Left cardiac atrium (tissue), 4 donors: ENCODE data around the gene ERBB3. TPM values are rescaled to one million over a fixed set of nuclear protein-coding genes. Genes with fewer than 3 reads are reported as not detected.

ENCODE experiments used
- ATAC-seq, 2 donors: fragments of 200-7000 bp; cut with Tn5 transposase; one replicate each; pipeline ENCODE4 v1.9.1; 2020; ENCODE audit warnings: mild to moderate bottlenecking in 2 of 2, moderate library complexity in 2 of 2
- DNase-seq: peaks from one replicate; pipeline ENCODE4 v3.0.0-alpha.2; 2020
- intact Hi-C, 2 donors: fragments of 100-400 bp; cut with DNase I; formaldehyde crosslinking; loops; one replicate each; pipeline versions ENCODE4 v1.14.1 to v1.15.1; 2022 to 2023
- total RNA-seq, 2 donors: library from RNA; stranded (reverse); fragmentation: NEBNext Ultra II Directional; extraction: Animal tissue kit (Norgen Biotek cat#: 25700); gene quantifications; one replicate each; pipeline ENCODE4 v1.2.1, GENCODE V29; 2021
- donor health status: DM: no; HTN: yes; CAD: no.
- donor health status: DM: no; HTN: yes; CAD: no; lungs with severe emphysema.
- donor health status: DM: yes; HTN: yes; CAD: no.
- donor health status: Dilated cardiomyopathy.

The ERBB3 gene
- total RNA-seq, 2 donors from 2014 or later, result 5.2 TPM

- ATAC-seq (no peak), DNase-seq (no peak)
- intact Hi-C loops, result no loop called here
Observed at GRCh38 chr12:56124133-56124532, 44.2 kb downstream of the ERBB3 start.

- ATAC-seq, result no peak
- intact Hi-C loops, result no loop called here
- no peak for DNase-seq
Observed at GRCh38 chr12:56126732-56127239, 46.8 kb downstream of the ERBB3 start.

GRCh38 chr12:56127485-56127887 lies 47.5 kb downstream of the ERBB3 start:
- ATAC-seq, result no peak
- DNase-seq, result no peak
- intact Hi-C loops, result no loop called here

- intact Hi-C loops, result loop anchor here (2.0 kb wide), 2 partner anchors 31 to 61 kb away; partner anchors contain the start of genes MYL6 (in 1 of the 2) and SMARCC2 (in 1 of the 2)
- DNase-seq, result peak; percentile 98
- ATAC-seq, result peak; percentile 95 to 96
Observed at GRCh38 chr12:56127888-56128669, 48.1 kb downstream of the ERBB3 start, which contains the start of gene ESYT1. Gene ESYT1, plus strand, starts transcription at chr12:56128267. Its CDS starts 53 bp downstream, at chr12:56128320.

- intact Hi-C loops, result loop anchor here (2.0 kb wide), 2 partner anchors 30 to 60 kb away; partner anchors contain the start of genes MYL6 (in 1 of the 2) and SMARCC2 (in 1 of the 2)
- peak; percentile 10 to 19 for ATAC-seq
- DNase-seq, result no peak
Observed at GRCh38 chr12:56128670-56129205, 48.8 kb downstream of the ERBB3 start.

- ATAC-seq, result peak; percentile 40 to 68
Observed at GRCh38 chr12:56129206-56129941, 49.4 kb downstream of the ERBB3 start.

GRCh38 chr12:56129942-56130495 lies 50.1 kb downstream of the ERBB3 start:
- intact Hi-C loops, result loop anchor here (2.0 kb wide), 2 partner anchors 29 to 59 kb away; partner anchors contain the start of genes MYL6 (in 1 of the 2) and SMARCC2 (in 1 of the 2)
- ATAC-seq (no peak), DNase-seq (no peak)

More at GRCh38 chr12:56129206-56129941, 49.4 kb downstream of the ERBB3 start:
- intact Hi-C loops, result loop anchor here (2.0 kb wide), 2 partner anchors 29 to 59 kb away; partner anchors contain the start of genes MYL6 (in 1 of the 2) and SMARCC2 (in 1 of the 2)
- peak; percentile 80 for DNase-seq

- DNase-seq (no peak), ATAC-seq (no peak)
- intact Hi-C loops, result no loop called here
Observed at GRCh38 chr12:56130876-56131275, 50.9 kb downstream of the ERBB3 start.

- ATAC-seq (no peak), DNase-seq (no peak)
- intact Hi-C loops, result no loop called here
Observed at GRCh38 chr12:56134897-56135296, 54.9 kb downstream of the ERBB3 start.

- DNase-seq, result no peak
- intact Hi-C loops, result no loop called here
Observed at GRCh38 chr12:56137853-56138571, 58.0 kb downstream of the ERBB3 start.

GRCh38 chr12:56141946-56142784 lies 62.2 kb downstream of the ERBB3 start:
- ATAC-seq, result no peak
- no peak for DNase-seq
- intact Hi-C loops, result no loop called here

More at GRCh38 chr12:56137853-56138571, 58.0 kb downstream of the ERBB3 start:
- no peak for ATAC-seq

GRCh38 chr12:56143217-56143616 lies 63.3 kb downstream of the ERBB3 start:
- ATAC-seq (no peak), DNase-seq (no peak)
- intact Hi-C loops, result no loop called here

GRCh38 chr12:56143870-56144269 lies 63.9 kb downstream of the ERBB3 start:
- ATAC-seq (peak; percentile 43 to 55), DNase-seq (no peak)
- intact Hi-C loops, result no loop called here

GRCh38 chr12:56145217-56145616 lies 65.3 kb downstream of the ERBB3 start:
- intact Hi-C loops, result no loop called here
- DNase-seq, result no peak
- ATAC-seq, result no peak

GRCh38 chr12:56146492-56147460 lies 66.8 kb downstream of the ERBB3 start:
- DNase-seq (peak; percentile 49), ATAC-seq (peak; percentile 27 to 39)
- intact Hi-C loops, result no loop called here

GRCh38 chr12:56150563-56150962 lies 70.6 kb downstream of the ERBB3 start:
- DNase-seq (no peak), ATAC-seq (no peak)
- intact Hi-C loops, result no loop called here
